Activated CD4-positive, alpha-beta T cell treated with anti-CD3 and anti-CD28 coated beads, Interleukin-2, amount 50 U/mL, for 48 hours (primary cell): Measurements from ENCODE around the gene CABLES2.

Experiments used
- DNase-seq, 2 experiments: peaks; one replicate each; pipeline ENCODE4 v3.0.0-alpha.2; 2020

Gene CABLES2

GRCh38 chr20:62370115-62370806 lies 36.8 kb downstream of the CABLES2 start:
- DNase-seq = peak in 1 of 2 experiments; percentile 56

GRCh38 chr20:62369815-62370114 lies 37.3 kb downstream of the CABLES2 start:
- DNase-seq = no peak

- DNase-seq = no peak
Measured at GRCh38 chr20:62368976-62369814, 37.9 kb downstream of the CABLES2 start.

GRCh38 chr20:62368392-62368975 lies 38.6 kb downstream of the CABLES2 start:
- DNase-seq = no peak

- no peak for DNase-seq
Measured at GRCh38 chr20:62367633-62368391, 39.3 kb downstream of the CABLES2 start.

- no peak for DNase-seq
Measured at GRCh38 chr20:62367136-62367632, 39.9 kb downstream of the CABLES2 start, which contains the start of gene LAMA5. LAMA5 (minus strand) TSS chr20:62367312; CDS start chr20:62367245, 67 bp downstream.

GRCh38 chr20:62366370-62367135 lies 40.5 kb downstream of the CABLES2 start:
- DNase-seq = no peak

GRCh38 chr20:62365814-62366369 lies 41.2 kb downstream of the CABLES2 start:
- no peak for DNase-seq

- no peak for DNase-seq
Measured at GRCh38 chr20:62364911-62365736, 42.0 kb downstream of the CABLES2 start.

GRCh38 chr20:62363920-62364851 lies 42.9 kb downstream of the CABLES2 start:
- no peak for DNase-seq

- DNase-seq = no peak
Measured at GRCh38 chr20:62362991-62363919, 43.8 kb downstream of the CABLES2 start.

- no peak for DNase-seq
Measured at GRCh38 chr20:62362590-62362940, 44.5 kb downstream of the CABLES2 start.

GRCh38 chr20:62361799-62362589 lies 45.1 kb downstream of the CABLES2 start:
- DNase-seq = no peak

- no peak for DNase-seq
Measured at GRCh38 chr20:62360854-62361798, 46.0 kb downstream of the CABLES2 start.

- DNase-seq = no peak
Measured at GRCh38 chr20:62359491-62360121, 47.5 kb downstream of the CABLES2 start.

GRCh38 chr20:62359043-62359490 lies 48.0 kb downstream of the CABLES2 start:
- no peak for DNase-seq
